ENCODE results near the gene GLT1D1. TPM values are rescaled to one million over a fixed set of nuclear protein-coding genes. Genes with fewer than 3 reads are reported as not detected.

Gene GLT1D1
- total RNA-seq, 1 experiment from 2014 or later = not detected

DNA sequence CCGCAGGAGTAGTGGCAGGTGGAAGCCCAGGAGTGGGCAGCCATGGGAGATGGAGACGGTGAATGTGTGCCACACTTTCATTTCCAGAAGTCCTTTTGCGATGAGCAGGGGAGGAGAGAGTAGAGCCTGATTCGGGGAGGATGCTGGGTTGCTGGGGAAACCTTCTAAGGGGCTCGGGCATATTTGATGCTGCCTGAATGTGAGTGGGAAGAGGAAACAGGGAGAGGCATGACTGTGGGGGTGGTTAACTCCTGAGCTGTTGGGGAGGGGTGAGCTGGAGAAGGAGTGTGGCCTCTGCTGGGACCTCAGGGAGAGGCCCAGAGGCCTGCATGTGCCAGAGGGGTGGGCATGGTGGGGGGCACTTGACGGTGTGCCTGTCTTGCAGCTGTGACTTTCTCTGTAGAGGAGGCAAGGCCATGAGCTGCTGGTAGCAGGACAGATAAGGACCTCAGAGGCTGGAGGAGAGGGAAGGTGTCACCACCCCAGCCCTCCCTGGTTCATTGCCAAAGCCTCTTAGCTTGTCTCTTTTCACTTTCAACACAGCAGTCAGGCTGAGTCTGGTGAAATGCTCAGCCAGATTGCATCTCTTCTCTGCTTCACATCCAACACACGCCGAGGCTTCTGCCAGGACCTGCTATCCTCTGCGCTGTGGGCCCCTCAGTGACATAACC lies 11.4 kb downstream of the GLT1D1 start (continued):
- TF ChIP-seq JUND (IDR thresholded peaks at IDR 0.05) (no peak), EZH2phosphoT487 (IDR thresholded peaks at IDR 0.05; ENCODE audit: borderline replicate concordance) (no peak), SRF (IDR thresholded peaks at IDR 0.05; ENCODE audit: low read depth) (no peak)

DNA sequence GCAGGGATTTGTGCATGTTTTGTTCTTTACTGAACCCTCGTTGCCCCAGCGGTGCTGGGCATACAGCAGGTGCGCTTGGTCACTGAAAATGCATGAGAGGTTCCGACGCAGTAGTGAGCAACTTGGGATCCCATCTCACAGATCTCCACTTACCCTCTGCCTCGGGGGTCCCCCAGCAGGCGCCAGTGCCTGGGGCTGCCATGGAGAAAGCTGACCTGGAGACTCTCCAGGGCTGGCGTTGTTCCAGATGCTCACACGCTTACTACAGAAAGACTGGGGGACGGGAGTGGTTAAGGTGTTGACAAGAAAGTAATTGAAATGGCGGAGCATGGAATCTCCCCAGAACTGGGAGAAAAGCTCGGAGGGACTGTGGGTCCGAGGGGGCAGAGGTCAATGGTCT lies 14.2 kb downstream of the GLT1D1 start:
- Histone ChIP-seq H3K9ac (ENCODE audit: low read length) (no peak overlapping the region), H3K27me3 (ENCODE audit: insufficient read depth, low read length) (no peaks in the 10 kb centered on the region), H3K9me2 (ENCODE audit: insufficient read depth) (no peaks in the 10 kb centered on the region), H3K27ac (ENCODE audit: low read depth, low read length) (no peak overlapping the region), H3K4me2 (ENCODE audit: low read length) (no peak overlapping the region), H4K20me1 (ENCODE audit: insufficient read depth) (no peaks in the 10 kb centered on the region), H3K4me1 (ENCODE audit: control insufficient read depth in 1 of 2, insufficient read depth in 2 of 2, low read length in 2 of 2) (no peaks in the 10 kb centered on the region), H3K4me3 (replicated peaks in 1 of 2; ENCODE audit: low read depth in 1 of 2, low read length in 2 of 2) (no peak overlapping the region), H2AFZ (ENCODE audit: low read depth, low read length, poor library complexity, severe bottlenecking) (no peak overlapping the region), H3K79me2 (ENCODE audit: insufficient read depth, low read length) (no peaks in the 10 kb centered on the region), H3K36me3 (ENCODE audit: control insufficient read depth in 1 of 2, insufficient read depth in 2 of 2, low read length in 2 of 2) (no peaks in the 10 kb centered on the region), H3K9me3 (ENCODE audit: control insufficient read depth in 1 of 2, insufficient read depth in 1 of 2, low read depth in 1 of 2, low read length in 2 of 2) (no peaks in the 10 kb centered on the region)
- no TSS peak for BruUV-seq (replicated peaks)
- POLR2A ChIA-PET = no interaction called here
- DNase-seq (ENCODE audit: low read depth, low spot score) = no peak
- CTCF ChIA-PET = no interaction called here
- TF ChIP-seq SIN3A (IDR thresholded peaks at IDR 0.05; ENCODE audit: low read depth) (no peak), RAD21 (IDR thresholded peaks at IDR 0.05; ENCODE audit: low read depth) (no peak), ZNF274 (IDR thresholded peaks at IDR 0.05; ENCODE audit: low read depth, low read length) (no peak), JUND (IDR thresholded peaks at IDR 0.05) (no peak), EZH2phosphoT487 (IDR thresholded peaks at IDR 0.05; ENCODE audit: borderline replicate concordance) (no peak), FOSL1 (IDR thresholded peaks at IDR 0.05; ENCODE audit: low read depth) (no peak), EZH2 (IDR thresholded peaks at IDR 0.05) (no peak), ELF1 (IDR thresholded peaks at IDR 0.05; ENCODE audit: borderline replicate concordance, low read depth) (no peak), ZFX (IDR thresholded peaks at IDR 0.05) (no peak), TCF7L2 (IDR thresholded peaks at IDR 0.05; ENCODE audit: borderline replicate concordance, extremely low read depth, insufficient read depth, insufficient read length) (no peak)
- TF ChIP-seq, protein P1, sequence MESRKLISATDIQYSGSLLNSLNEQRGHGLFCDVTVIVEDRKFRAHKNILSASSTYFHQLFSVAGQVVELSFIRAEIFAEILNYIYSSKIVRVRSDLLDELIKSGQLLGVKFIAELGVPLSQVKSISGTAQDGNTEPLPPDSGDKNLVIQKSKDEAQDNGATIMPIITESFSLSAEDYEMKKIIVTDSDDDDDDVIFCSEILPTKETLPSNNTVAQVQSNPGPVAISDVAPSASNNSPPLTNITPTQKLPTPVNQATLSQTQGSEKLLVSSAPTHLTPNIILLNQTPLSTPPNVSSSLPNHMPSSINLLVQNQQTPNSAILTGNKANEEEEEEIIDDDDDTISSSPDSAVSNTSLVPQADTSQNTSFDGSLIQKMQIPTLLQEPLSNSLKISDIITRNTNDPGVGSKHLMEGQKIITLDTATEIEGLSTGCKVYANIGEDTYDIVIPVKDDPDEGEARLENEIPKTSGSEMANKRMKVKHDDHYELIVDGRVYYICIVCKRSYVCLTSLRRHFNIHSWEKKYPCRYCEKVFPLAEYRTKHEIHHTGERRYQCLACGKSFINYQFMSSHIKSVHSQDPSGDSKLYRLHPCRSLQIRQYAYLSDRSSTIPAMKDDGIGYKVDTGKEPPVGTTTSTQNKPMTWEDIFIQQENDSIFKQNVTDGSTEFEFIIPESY (IDR thresholded peaks at IDR 0.05; ENCODE audit: extremely low read depth, insufficient replicate concordance, low read length) = no peak
- TF ChIP-seq, protein P2, sequence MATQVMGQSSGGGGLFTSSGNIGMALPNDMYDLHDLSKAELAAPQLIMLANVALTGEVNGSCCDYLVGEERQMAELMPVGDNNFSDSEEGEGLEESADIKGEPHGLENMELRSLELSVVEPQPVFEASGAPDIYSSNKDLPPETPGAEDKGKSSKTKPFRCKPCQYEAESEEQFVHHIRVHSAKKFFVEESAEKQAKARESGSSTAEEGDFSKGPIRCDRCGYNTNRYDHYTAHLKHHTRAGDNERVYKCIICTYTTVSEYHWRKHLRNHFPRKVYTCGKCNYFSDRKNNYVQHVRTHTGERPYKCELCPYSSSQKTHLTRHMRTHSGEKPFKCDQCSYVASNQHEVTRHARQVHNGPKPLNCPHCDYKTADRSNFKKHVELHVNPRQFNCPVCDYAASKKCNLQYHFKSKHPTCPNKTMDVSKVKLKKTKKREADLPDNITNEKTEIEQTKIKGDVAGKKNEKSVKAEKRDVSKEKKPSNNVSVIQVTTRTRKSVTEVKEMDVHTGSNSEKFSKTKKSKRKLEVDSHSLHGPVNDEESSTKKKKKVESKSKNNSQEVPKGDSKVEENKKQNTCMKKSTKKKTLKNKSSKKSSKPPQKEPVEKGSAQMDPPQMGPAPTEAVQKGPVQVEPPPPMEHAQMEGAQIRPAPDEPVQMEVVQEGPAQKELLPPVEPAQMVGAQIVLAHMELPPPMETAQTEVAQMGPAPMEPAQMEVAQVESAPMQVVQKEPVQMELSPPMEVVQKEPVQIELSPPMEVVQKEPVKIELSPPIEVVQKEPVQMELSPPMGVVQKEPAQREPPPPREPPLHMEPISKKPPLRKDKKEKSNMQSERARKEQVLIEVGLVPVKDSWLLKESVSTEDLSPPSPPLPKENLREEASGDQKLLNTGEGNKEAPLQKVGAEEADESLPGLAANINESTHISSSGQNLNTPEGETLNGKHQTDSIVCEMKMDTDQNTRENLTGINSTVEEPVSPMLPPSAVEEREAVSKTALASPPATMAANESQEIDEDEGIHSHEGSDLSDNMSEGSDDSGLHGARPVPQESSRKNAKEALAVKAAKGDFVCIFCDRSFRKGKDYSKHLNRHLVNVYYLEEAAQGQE (IDR thresholded peaks at IDR 0.05; ENCODE audit: low read depth) = no peak
- TF ChIP-seq, protein P3, sequence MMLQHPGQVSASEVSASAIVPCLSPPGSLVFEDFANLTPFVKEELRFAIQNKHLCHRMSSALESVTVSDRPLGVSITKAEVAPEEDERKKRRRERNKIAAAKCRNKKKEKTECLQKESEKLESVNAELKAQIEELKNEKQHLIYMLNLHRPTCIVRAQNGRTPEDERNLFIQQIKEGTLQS (IDR thresholded peaks at IDR 0.05) = no peak
- intact Hi-C loops (cut with micrococcal nuclease) = no loop called here
- RAD21 ChIA-PET (ENCODE audit: low non-redundant PET in 1 of 2, low total read pairs in 2 of 2, uncharacterized antibody in 2 of 2, unreplicated experiment in 2 of 2) = no interaction called here
- no peak for ATAC-seq
